PC-3 (cell line): ENCODE results near the gene SMC1A.

ENCODE experiments used
- CTCF ChIP-seq: fragments of 300-600 bp; sonication (generic); conservative IDR thresholded peaks from 2 replicates; pipeline ENCODE4 v1.5.1; 2017; ENCODE audit warnings: antibody characterized with exemption, low read depth, mild to moderate bottlenecking, low read length
- EZH2 ChIP-seq: fragments of 300-600 bp; sonication (generic); IDR thresholded peaks from one replicate; pipeline ENCODE4 v1.6.1; 2017; ENCODE audit warnings: antibody characterized with exemption, mild to moderate bottlenecking, low read length; ENCODE audit not compliant: unreplicated experiment
- EZH2phosphoT487 ChIP-seq: fragments of 300-600 bp; sonication (generic); IDR thresholded peaks from 2 replicates; pipeline ENCODE4 v1.6.1; 2018; ENCODE audit warnings: mild to moderate bottlenecking, antibody characterized with exemption, low read length, borderline replicate concordance

GRCh38 chrX:53438832-53439230, 16.4 kb upstream of the SMC1A start:
- no peak for TF ChIP-seq EZH2
- no peak for TF ChIP-seq CTCF
- TF ChIP-seq EZH2phosphoT487: no peak
